ENCODE results near the gene THAP7.

The THAP7 gene

GRCh38 chr22:21032037-21032867 lies 30.3 kb upstream of the THAP7 start, which contains the start of gene SLC7A4:
TSS of gene SLC7A4 (minus strand) at chr22:21032561. CDS start at chr22:21031812, 749 bp downstream.
- no peak for TF ChIP-seq CTCF (IDR thresholded peaks at IDR 0.05)

- no peak for TF ChIP-seq CTCF (IDR thresholded peaks at IDR 0.05)
These were observed 29.7 kb upstream of the THAP7 start for GRCh38 chr22:21031545-21032036.

DNA sequence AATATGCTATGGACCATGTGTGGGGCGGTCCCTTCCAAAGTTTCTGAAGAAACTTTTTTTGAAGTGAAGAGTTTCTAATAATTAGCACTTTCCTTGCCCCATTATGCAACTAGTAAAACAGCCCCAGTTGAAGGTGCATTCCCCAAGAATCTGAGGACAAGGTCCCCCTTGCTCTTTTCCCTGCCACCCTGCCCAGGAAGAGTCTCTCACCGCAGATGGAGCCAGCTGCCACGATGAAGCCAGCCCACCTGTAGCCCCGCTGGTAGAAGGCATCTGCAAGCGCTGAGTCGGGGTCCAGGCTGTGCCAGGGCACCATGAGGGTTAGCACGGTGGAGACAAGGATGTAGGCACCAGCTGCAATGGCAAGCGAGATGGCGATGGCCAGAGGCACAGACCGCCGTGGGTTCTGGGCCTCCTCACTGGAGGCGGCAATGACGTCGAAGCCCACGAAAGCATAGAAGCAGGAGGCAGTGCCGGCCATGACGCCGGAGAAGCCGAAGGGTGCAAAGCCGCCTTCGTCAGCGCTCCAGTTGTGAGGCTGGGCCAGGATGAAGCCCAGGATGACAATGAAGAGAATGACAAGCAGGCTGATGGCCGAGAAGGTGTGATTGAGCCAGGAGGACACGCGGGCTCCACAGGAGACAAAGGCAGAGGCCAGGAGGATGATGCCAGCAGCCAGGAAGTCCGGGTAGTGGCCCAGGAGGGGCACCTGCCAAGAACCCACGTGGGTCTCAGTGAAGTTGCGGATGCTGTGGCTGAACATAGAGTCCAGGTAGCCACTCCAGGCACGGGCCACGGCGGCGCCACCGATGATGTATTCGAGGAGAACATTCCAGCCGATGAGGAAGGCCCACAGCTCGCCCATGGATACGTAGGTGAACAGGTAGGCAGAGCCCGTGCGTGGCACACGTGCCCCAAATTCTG lies 29.0 kb upstream of the THAP7 start:
- no peak for TF ChIP-seq CTCF (IDR thresholded peaks at IDR 0.05)

DNA sequence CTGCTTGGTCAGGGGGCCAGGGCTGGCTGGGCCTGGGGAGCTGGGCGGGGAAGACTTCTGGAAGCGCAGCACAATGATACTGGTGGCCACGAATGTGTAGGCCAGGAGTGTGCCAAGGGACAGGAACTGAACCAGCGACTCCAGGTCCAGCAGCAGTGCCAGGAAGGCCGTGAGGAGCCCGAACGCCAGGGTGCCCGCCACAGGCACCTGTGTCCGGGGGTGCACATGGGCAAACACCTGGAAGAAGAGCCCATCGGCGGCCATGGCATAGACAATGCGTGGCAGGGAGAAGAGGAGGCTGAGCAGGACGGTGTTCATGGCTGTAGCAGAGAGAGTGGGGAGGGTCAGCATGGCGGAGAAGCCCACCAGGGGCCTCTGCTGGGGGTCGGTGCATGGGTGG lies 28.1 kb upstream of the THAP7 start:
- TF ChIP-seq CTCF (IDR thresholded peaks at IDR 0.05): no peak

- TF ChIP-seq CTCF (IDR thresholded peaks at IDR 0.05): no peak
These were observed 27.6 kb upstream of the THAP7 start for GRCh38 chr22:21029486-21030025.

- no peak for TF ChIP-seq CTCF (IDR thresholded peaks at IDR 0.05)
These were observed 26.6 kb upstream of the THAP7 start for GRCh38 chr22:21028277-21029251.

Data from LNCAP (cell line).